GM18519 (cell line): ENCODE data around the gene IL23R.
A peak's percentile ranks its signal among the peaks of the same experiment; 100 is the strongest.

Experiments
- ATAC-seq: cut with Tn5 transposase; IDR thresholded peaks from one replicate; pipeline ENCODE4 v1.9.1; 2021; ENCODE audit warnings: mild to moderate bottlenecking, moderate library complexity; ENCODE audit not compliant: unreplicated experiment, low FRiP score

Gene IL23R

DNA sequence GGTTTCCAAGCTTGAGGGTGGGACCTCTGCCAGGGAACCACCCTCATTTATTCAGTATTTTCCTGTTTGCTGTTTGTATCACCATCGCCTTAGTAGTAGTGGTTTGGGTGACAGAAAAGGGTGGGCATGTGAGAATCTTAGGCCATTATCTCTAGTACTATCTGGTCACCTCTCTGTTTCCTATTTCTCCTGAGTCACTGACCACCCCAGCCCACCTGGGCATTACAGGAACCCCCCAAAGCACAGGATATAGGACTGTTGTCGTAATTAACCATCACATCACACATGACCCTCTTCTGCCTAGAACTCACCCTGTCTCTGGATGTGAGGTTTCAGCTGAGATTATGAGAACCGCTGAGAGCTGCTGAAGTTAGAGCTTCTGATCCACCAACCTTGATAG, 60.4 kb downstream of the IL23R start:
- ATAC-seq = no peak

DNA sequence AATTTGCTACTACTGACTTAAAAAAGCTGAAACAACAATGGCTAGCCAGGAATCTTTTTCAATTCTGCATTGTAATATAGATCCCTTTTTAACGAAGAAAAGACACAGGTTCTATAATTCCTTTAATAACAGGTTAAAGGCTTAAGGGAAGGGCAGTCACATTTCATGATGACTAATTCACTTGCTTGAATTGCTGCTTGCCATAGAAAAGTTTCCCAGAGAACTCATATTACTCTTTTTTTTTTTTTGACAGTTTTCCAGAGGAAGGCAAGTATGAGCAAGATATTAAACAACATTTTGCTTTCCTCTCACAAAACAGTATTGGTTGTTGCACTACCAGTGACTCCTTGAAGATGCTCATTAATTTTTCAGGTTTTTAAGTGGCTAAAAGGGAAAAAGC, 60.9 kb downstream of the IL23R start:
- no peak for ATAC-seq

DNA sequence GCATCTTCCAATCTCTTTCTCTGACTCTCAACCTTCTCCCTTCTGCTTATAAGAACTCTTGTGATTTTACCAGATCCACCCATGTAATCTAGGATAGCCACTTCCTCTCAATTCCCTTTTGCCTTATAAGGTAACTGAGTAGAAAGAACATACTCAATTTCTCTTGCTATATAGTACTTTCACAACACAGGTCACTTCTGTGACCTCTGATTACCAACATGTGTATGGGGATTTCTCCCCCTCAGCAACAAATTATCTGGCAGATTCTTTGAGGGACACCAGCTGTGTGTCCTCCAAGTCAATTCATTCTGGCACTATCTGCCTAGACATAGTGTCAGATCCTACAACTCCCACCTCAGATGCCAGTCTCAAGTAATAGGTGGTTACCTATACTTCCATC, 62.5 kb downstream of the IL23R start:
- ATAC-seq = no peak

DNA sequence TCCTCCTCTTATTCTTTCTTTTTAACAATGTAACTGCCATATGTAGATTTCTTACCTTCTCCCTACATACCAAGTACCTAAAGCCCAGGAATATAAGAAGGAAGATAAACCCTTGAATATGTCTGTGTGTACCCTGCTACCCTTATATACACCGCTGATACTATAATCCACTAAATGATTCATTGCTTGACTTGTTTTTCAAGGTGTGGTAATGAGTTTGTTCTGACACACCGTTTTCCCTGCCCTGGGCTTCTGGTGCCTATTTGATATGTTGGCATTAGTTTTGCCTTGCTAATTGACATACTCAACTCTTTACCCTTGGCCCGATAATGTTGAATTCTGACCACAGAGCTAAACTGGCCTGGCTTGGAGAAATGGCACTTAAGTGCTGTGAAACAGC, 64.3 kb downstream of the IL23R start:
- ATAC-seq = no peak

DNA sequence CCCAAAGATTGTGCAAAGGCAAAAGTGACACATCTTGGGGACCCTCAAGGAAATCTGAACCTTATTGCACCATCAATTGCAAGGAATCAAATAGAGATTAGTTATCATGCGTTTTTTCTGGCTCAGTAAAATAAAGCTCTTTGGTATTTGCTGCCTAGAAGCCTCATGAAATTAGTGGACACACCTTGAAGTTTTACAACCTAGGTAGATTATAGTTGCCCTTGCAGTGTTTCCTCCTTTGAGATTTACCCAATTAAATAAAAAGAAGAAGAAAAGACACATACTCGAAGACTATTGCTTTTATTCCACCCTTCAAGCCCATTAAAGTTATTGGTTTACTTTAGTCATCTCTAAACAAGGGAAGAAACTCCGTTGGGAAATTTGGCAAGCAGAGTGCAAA, 70.0 kb downstream of the IL23R start:
- ATAC-seq = no peak

DNA sequence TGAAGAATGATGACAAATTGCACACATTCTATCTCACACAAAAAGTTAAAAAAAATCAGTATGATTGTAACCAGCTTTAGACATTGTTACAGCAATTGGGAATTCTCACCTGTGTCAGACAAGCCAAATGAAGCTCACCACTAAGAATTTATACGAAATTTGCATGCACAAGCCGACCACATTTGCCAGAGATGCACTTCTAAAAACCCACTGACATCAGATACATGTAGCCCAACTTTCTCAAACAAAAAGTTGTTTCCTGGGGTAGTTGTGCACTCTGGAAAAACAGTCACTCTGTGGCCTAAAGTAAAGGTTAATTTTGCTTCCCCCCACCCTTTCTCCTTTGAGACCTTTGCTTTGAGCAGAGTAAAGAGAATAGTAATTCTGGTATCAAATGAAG, 73.5 kb downstream of the IL23R start:
- no peak for ATAC-seq

DNA sequence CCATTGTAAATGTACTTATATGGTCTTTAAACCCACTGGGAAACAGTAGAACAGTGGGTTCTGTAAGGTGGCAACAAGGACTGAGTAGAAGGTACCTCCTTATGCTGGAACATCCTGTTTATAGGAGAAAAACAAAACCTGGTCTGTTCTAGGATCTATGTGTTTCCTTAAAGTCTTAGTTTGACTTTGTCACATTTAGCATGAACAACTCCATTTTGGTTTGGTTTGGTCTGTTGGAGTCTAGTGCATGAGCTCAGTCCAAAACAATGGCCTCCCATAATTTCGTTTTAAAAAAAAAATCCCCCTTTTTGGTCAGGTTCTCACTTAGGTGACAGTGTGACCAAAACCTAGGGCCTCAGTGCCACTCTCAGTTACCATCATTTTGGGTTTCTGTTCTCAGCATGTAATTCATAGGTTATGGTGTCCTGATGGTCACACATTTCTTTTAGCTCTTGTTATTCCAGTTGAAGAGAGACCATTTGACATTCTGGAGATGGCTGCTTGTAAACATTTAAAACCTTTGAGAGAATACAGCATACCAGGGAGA, 75.0 kb downstream of the IL23R start:
- ATAC-seq = no peak

DNA sequence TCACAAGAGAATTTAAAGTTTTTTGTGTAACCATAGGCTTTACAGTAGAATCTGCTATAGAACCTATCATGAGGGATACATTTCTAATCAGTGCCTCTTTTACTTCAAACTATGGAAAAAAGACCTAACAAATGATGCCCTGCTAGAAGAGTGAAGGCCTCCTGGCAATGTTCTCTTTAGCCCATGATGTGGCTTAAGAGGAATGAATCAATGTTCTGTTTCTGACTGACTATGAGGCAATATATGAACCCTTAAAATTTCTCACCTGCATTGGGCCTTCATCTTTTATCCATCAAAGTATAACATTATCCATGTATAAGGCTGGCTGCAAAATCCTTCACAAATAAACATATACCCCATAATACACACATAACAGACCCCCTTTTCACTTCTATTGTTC, 75.8 kb downstream of the IL23R start:
- ATAC-seq = no peak

DNA sequence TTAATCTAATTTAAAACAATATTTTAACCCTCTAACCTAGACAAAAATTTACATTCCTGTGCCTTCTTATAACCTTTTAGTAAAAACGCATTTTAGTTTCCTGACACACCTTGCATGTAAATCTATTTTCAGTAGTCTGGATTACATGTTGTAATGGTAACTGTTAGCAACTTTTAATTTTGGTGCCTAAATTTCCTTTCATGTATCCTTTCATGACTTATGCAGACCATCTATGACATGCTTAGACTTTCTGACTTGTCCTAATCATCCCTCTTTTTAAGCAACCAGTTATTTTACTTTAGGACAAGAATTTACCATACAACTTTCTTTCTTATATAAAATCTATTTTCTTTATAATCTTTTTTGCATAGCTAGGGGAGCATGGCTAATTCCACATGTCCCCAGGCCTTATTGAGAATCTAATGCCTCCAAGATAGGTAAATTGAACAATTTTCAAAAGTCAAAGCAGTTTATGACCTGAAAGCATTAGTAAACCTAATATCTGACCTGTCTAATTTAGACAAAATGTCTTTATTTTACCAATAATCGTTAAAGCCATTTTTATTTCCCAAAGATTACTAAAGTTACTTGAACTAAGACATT, 83.9 kb downstream of the IL23R start:
- no peak for ATAC-seq

DNA sequence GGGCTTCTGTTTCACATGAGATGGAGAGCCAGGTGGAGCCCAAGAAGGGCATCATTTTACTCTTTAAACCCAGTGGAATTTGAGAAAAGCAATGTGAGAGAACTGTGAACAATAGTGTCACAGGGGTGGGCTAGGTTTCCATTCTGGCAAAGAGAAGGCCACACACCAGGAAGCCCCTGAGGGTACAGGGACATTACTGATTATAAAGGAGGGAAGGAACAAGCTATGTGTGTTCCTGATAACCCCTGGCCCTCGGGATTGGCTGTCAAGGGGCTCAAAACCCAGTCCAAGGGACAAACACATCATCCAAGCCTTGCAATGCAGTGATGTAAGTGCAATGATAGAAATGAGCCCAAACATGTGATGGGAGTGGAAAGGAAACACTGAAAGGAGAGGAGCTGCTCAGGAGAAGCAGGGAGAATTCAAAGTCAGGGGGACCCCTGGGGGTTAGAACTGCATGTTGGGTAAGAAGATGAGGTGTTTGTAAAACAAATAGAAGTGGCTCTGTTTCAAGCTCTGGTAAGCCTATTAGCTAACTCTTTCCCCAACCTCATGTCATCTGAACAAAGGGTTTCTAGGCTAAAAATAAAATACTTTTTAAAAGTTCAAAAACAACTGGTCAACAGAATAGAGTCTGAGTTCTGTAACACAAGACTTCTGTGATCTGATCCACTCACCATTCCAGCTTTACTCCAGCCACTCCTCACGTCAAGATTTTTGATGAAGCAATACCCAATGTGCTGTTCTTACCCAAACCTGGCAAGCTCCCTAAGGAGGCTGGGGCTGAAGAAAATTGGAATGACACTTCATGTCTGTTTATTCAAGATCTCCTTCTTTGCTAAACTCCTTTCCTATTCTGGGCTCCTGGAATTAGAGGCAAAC, 90.3 kb downstream of the IL23R start:
- no peak for ATAC-seq

DNA sequence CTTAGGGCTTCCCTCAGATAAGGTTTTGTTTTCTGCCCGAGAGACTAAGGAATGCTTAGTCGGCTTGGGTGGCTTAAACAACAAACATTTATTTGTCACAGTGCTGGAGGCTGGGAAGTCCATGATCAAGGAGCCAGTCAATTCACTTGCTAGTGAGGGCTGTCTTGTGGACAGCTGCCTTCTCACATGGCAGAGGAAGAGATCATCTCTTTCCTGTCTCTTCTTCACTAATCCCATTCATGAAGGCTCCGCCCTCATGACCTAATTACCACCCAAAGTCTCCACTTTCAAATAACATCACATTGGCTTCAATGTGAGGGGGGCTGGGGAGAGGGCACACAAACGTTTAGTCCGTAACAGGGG, 90.9 kb downstream of the IL23R start:
- no peak for ATAC-seq

DNA sequence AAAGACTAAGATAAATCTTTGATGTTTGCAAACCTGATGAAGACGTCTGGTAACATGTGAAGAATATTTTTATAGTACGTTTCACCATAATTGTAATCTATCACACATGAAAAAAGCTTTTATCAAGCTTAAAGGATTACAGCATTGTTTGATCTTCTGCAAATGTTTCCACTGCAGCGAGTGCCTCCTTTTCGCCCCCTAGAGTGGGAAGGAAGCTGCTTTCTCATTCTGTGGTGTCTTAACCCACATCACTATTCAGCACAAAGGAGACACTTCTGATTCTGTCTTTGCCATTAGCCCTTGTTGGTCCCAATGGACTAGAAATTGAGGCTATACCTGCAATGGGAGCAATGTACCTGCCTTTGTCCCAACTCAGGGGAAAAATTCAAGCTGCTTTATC, 95.4 kb downstream of the IL23R start:
- ATAC-seq = no peak

DNA sequence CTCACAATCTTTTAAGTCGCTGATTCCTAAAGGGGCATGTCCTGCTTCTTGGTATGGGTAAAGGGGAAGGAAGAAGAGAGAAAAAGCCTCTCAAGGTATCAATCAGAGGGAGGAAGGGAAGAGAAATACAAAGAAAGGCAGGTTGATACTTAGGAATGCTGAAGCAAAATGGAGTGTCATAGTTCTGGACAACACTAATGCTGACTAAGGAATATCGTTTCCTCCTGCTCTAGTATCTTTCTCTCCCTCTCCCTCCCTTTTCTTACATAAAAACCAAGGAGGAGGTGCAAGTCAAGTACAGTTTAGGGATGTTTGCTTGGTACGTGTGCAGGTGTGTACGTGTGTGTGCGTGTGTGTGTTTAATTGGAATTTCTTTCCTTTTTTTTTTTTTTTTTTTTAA, 96.5 kb downstream of the IL23R start:
- ATAC-seq = no peak

DNA sequence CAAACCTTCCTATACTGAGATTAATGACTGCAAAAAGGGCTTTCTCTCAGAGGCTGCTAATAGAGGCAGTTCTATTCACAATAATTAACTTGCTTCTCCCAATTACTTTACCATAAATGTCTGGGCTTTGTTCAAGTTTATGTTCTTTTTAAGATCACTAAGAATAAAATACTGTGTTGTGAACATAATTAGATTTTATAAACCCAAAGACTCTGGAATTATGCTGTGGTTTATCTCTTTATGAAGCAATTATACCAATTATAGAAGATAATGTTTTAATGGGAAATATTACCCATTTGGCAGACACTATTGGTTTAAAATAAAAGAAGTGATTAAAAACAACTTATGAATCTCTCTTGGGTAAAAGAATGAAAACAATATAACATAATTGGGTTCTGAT, 97.9 kb downstream of the IL23R start:
- no peak for ATAC-seq

DNA sequence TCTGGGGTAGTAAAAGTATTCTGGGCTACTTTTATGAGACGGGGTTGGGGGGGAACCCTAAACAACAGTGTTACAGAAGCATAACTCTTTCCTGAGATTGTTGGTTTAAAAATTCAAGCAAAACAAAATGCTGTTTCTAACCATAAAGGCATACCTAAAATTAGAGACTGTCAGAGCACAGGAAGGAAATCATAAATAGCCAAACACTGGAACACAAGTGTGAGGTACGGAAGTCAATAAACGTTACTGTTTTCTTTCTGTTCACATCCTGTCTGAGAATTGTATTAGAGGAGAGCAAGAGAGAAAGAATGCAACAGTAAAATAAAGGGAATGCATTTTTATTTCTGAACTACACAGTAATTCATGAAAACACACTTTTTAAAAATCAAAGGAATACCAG, 98.6 kb downstream of the IL23R start:
- ATAC-seq = peak; percentile 67

DNA sequence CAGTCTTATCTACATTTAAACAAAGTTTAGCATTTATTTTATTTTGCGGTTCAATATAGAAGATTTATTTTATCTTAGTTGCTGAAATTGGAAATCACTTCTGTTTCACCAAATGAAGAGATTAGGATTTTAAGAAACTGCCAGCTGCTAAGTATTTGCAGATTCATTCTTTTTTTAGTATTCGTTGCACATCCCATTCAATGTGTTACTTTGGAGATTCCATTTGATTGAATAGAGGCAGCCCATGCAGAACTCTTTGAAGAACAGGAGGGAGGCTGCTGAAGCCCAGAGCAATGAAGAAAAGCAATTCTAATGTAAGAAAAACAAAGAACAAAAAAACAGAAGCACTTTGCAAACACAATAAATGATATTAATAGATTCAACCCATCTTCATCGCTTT, 102.8 kb downstream of the IL23R start:
- ATAC-seq = no peak

DNA sequence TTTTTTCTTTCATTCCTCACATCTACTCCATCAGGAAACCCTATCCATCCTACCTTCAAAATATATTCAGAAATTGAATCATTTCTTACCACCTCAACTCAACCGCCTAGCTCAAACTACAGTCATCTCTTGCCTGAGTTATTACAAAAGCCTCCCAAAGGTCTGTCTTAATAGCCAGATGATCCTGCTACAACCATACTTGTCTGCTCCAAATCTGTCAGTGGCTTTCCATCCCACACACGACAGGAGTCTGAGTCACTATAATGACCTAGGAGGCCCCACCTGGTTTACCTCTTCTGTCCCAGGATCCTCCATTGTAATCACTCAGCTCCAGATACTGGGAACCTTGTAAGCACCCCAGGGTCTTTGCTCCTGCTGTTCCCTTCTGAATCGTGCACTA, 104.3 kb downstream of the IL23R start:
- no peak for ATAC-seq

DNA sequence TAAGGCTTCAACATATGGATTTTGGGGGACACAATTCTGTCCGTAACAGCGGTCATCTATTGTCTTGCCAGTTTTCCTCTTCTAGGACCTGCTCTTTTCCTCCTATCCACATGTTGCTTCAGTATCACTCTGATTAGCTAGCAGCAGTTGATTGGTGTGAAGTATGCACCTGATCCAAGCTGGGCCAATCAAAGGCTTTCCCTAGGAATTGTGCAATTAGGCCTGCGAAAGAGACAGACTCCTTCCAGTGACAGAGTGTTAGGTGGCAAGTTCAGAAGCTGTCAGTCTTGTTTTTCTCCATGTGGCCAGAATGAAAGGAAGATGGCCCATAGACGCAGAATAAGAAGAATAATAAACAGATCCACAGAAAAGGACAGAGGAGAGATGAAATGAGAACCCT, 107.3 kb downstream of the IL23R start:
- no peak for ATAC-seq

DNA sequence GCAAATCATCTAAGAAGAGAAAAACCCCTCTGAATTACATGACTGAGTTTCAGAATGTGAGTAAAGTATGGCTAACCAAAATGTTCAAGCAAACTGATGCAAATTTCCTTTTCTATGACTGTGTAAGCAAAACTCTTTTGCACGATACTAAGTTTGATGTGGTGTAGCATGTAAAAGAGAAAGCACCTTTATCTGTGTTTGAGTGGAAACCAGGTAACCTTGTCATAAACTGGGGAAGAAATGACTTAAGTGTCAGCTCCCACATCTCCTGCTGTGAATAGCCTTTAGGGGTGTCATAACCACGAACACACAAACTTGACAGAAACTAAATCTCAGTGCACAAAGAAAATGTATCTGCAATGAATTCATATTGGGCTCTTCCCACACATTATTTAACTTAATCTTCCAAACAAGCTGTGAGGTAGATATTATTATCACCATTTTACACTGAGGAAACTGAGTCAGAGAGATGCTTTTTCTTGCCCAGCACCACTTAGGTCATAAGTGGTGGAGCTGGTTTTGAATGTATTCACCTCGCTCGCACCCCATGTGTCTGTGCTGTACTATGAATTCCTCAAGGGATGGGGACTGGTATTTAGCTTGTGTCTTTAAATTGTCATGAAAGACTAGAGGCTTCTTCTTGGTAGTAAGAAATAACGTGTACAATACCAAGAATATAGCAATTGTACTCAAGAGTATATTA, 108.5 kb downstream of the IL23R start:
- ATAC-seq = peak; percentile 90

DNA sequence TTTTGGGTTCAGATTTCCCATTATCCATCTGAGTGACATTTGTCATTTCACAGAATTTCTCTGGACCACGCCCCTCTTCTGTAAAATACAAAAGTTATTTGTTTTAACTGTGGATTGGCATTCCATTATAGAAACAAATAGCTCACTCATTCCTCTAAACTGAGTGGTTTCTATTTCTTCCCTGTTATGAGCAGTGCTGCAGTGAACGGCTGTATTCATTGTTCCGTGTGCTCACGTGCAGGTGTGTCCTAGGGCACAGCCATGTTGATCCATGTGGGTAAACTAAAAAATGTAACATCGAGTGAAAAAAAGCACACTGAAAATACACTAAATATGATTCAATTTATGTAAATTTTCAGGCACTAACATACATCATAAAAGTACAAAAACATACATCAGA, 114.4 kb downstream of the IL23R start:
- no peak for ATAC-seq

DNA sequence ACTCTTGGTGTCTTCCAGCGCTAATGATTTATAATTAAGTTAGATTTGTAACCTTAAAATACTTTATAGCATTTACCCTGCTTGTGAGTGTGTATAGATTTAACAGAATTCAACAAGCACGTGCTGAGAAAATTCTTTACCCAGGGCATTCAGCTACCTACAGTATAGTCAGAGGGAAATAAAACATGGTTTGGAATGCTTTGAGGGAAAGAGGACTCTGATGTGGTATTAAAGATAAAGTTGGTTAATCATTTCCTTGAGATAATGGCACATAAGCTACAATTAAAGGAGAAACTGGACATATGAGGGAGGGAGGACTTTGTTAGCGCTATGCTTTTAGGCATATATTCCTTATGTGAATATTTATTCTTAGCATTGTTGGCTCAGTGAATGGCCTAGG, 115.0 kb downstream of the IL23R start:
- ATAC-seq = no peak
